Stimulated activated effector memory CD8-positive, alpha-beta T cell treated with anti-CD3 and anti-CD28 coated beads, Interleukin-12 subunit alpha, Interleukin-12 subunit beta, amount 100 ng/mL, for 72 hours (primary cell): ENCODE results near the gene MSI2.
"Not testable (repeated sequence)": the region's sequence is repeated elsewhere in the genome, so short reads cannot be mapped to it uniquely, and the experiment has no call there.

Source experiments
- ATAC-seq: fragments of 150-1000 bp; cut with Tn5 transposase; 2 replicates; pipeline ENCODE4 v1.10.0; 2021
- DNase-seq, 2 donors: peaks; one replicate each; pipeline ENCODE4 v3.0.0; 2021 to 2022; ENCODE audit warnings: low spot score in 2 of 2
- H3K27ac Mint-ChIP-seq: one replicate; pipeline ENCODE4 v1.8.0; 2022; ENCODE audit warnings: mild to moderate bottlenecking, mixed read lengths
- H3K36me3 Mint-ChIP-seq: one replicate; pipeline ENCODE4 v1.8.0; 2022; ENCODE audit warnings: mild to moderate bottlenecking, mixed read lengths
- H3K4me1 Mint-ChIP-seq: one replicate; pipeline ENCODE4 v1.8.0; 2022; ENCODE audit warnings: mixed read lengths
- H3K4me3 Mint-ChIP-seq: one replicate; pipeline ENCODE4 v1.8.0; 2022; ENCODE audit warnings: mild to moderate bottlenecking, mixed read lengths
- H3K9me3 Mint-ChIP-seq: one replicate; pipeline ENCODE4 v1.8.0; 2022; ENCODE audit warnings: mixed read lengths

Gene MSI2

GRCh38 chr17:57490111-57490845, 234.0 kb downstream of the MSI2 start:
- no peaks in the 10 kb centered on the region for H3K9me3 Mint-ChIP-seq
- ATAC-seq (no peak), DNase-seq (no peak)
- H3K36me3 Mint-ChIP-seq = peaks cover 6% of the 10 kb centered on the region
- H3K27ac Mint-ChIP-seq = peak overlapping the region; percentile 59
- peaks cover 42% of the 10 kb centered on the region for H3K4me1 Mint-ChIP-seq
- H3K4me3 Mint-ChIP-seq = no peak overlapping the region

- no peak for DNase-seq
Observed at GRCh38 chr17:57490890-57491289, 234.6 kb downstream of the MSI2 start.

GRCh38 chr17:57493171-57493570, 236.8 kb downstream of the MSI2 start:
- no peaks in the 10 kb centered on the region for H3K9me3 Mint-ChIP-seq
- no peak overlapping the region for H3K4me3 Mint-ChIP-seq
- DNase-seq = no peak
- H3K27ac Mint-ChIP-seq = no peak overlapping the region
- ATAC-seq = no peak
- peaks cover 6% of the 10 kb centered on the region for H3K36me3 Mint-ChIP-seq
- H3K4me1 Mint-ChIP-seq = peaks cover 18% of the 10 kb centered on the region

More at GRCh38 chr17:57490890-57491289, 234.6 kb downstream of the MSI2 start:
- Mint-ChIP-seq H3K4me1 (peaks cover 35% of the 10 kb centered on the region), H3K36me3 (peaks cover 6% of the 10 kb centered on the region), H3K27ac (peak overlapping the region; percentile 69), H3K9me3 (no peaks in the 10 kb centered on the region), H3K4me3 (no peak overlapping the region)
- no peak for ATAC-seq

- Mint-ChIP-seq H3K9me3 (no peaks in the 10 kb centered on the region), H3K4me1 (peaks cover 18% of the 10 kb centered on the region), H3K36me3 (peaks cover 3% of the 10 kb centered on the region), H3K27ac (no peak overlapping the region), H3K4me3 (no peak overlapping the region)
- DNase-seq (no peak), ATAC-seq (no peak)
Observed at GRCh38 chr17:57493625-57494024, 237.3 kb downstream of the MSI2 start.

- Mint-ChIP-seq H3K4me3 (no peak overlapping the region), H3K4me1 (peaks cover 13% of the 10 kb centered on the region), H3K27ac (no peak overlapping the region), H3K9me3 (no peaks in the 10 kb centered on the region), H3K36me3 (no peaks in the 10 kb centered on the region)
- ATAC-seq = no peak
- DNase-seq = no peak
Observed at GRCh38 chr17:57494443-57494842, 238.1 kb downstream of the MSI2 start.

GRCh38 chr17:57495771-57496170, 239.4 kb downstream of the MSI2 start:
- Mint-ChIP-seq H3K4me3 (no peak overlapping the region), H3K9me3 (no peaks in the 10 kb centered on the region), H3K27ac (peak overlapping the region; percentile 5), H3K4me1 (peaks cover 22% of the 10 kb centered on the region), H3K36me3 (peaks cover 8% of the 10 kb centered on the region)
- ATAC-seq = no peak
- DNase-seq = no peak

- DNase-seq (no peak), ATAC-seq (no peak)
- Mint-ChIP-seq H3K36me3 (peaks cover 8% of the 10 kb centered on the region), H3K9me3 (no peaks in the 10 kb centered on the region), H3K4me3 (no peak overlapping the region), H3K27ac (peak overlapping the region; percentile 5), H3K4me1 (peaks cover 22% of the 10 kb centered on the region)
Observed at GRCh38 chr17:57496382-57496781, 240.1 kb downstream of the MSI2 start.

- peaks cover 8% of the 10 kb centered on the region for H3K36me3 Mint-ChIP-seq
- peaks cover 20% of the 10 kb centered on the region for H3K4me1 Mint-ChIP-seq
- no peak overlapping the region for H3K27ac Mint-ChIP-seq
- ATAC-seq = no peak
- DNase-seq = no peak
- H3K4me3 Mint-ChIP-seq = no peak overlapping the region
- no peaks in the 10 kb centered on the region for H3K9me3 Mint-ChIP-seq
Observed at GRCh38 chr17:57498443-57498842, 242.1 kb downstream of the MSI2 start.

GRCh38 chr17:57499221-57499620, 242.9 kb downstream of the MSI2 start:
- H3K4me3 Mint-ChIP-seq, H3K36me3 Mint-ChIP-seq, H3K9me3 Mint-ChIP-seq, H3K27ac Mint-ChIP-seq, ATAC-seq, DNase-seq: not testable (repeated sequence)
- H3K4me1 Mint-ChIP-seq = peaks cover 27% of the 10 kb centered on the region

- H3K4me3 Mint-ChIP-seq = no peak overlapping the region
Observed at GRCh38 chr17:57499648-57500049, 243.3 kb downstream of the MSI2 start.

GRCh38 chr17:57501016-57501415, 244.7 kb downstream of the MSI2 start:
- no peak overlapping the region for H3K4me3 Mint-ChIP-seq
- H3K9me3 Mint-ChIP-seq = no peaks in the 10 kb centered on the region
- H3K4me1 Mint-ChIP-seq = peaks cover 25% of the 10 kb centered on the region
- H3K36me3 Mint-ChIP-seq = peaks cover 8% of the 10 kb centered on the region
- DNase-seq (no peak), ATAC-seq (no peak)
- peak overlapping the region; percentile 40 for H3K27ac Mint-ChIP-seq

More at GRCh38 chr17:57499648-57500049, 243.3 kb downstream of the MSI2 start:
- Mint-ChIP-seq H3K4me1 (peaks cover 27% of the 10 kb centered on the region), H3K36me3 (peaks cover 8% of the 10 kb centered on the region), H3K9me3 (no peaks in the 10 kb centered on the region), H3K27ac (no peak overlapping the region)
- DNase-seq (no peak), ATAC-seq (no peak)

- no peak for DNase-seq
- H3K36me3 Mint-ChIP-seq = peaks cover 8% of the 10 kb centered on the region
Observed at GRCh38 chr17:57502022-57502421, 245.7 kb downstream of the MSI2 start.

GRCh38 chr17:57502811-57503241, 246.5 kb downstream of the MSI2 start:
- no peak overlapping the region for H3K27ac Mint-ChIP-seq
- H3K36me3 Mint-ChIP-seq = peaks cover 8% of the 10 kb centered on the region
- no peaks in the 10 kb centered on the region for H3K9me3 Mint-ChIP-seq
- no peak overlapping the region for H3K4me3 Mint-ChIP-seq
- DNase-seq (no peak), ATAC-seq (no peak)
- peaks cover 25% of the 10 kb centered on the region for H3K4me1 Mint-ChIP-seq

More at GRCh38 chr17:57502022-57502421, 245.7 kb downstream of the MSI2 start:
- no peak for ATAC-seq
- Mint-ChIP-seq H3K4me1 (peaks cover 25% of the 10 kb centered on the region), H3K9me3 (no peaks in the 10 kb centered on the region), H3K27ac (peak overlapping the region; percentile 40), H3K4me3 (no peak overlapping the region)

GRCh38 chr17:57504208-57504607, 247.9 kb downstream of the MSI2 start:
- Mint-ChIP-seq H3K36me3 (peaks cover 8% of the 10 kb centered on the region), H3K4me1 (peaks cover 36% of the 10 kb centered on the region), H3K9me3 (no peaks in the 10 kb centered on the region), H3K27ac (no peak overlapping the region), H3K4me3 (no peak overlapping the region)
- DNase-seq = no peak
- ATAC-seq = no peak

GRCh38 chr17:57505841-57506773, 249.8 kb downstream of the MSI2 start:
- H3K4me3 Mint-ChIP-seq = no peak overlapping the region
- no peak overlapping the region for H3K27ac Mint-ChIP-seq
- ATAC-seq (no peak), DNase-seq (no peak)
- H3K4me1 Mint-ChIP-seq = peaks cover 36% of the 10 kb centered on the region
- no peaks in the 10 kb centered on the region for H3K36me3 Mint-ChIP-seq
- H3K9me3 Mint-ChIP-seq = no peaks in the 10 kb centered on the region
